Mesenchymal stem cell (in vitro differentiated cells and primary cell): ENCODE data around the gene PRSS21.

Experiments used
- DNase-seq: peaks from one replicate; pipeline ENCODE4 v3.0.0-alpha.2; 2013
- H2AFZ ChIP-seq: one replicate; pipeline ENCODE4 v1.6.1; 2013; ENCODE audit warnings: low read depth, mild to moderate bottlenecking, control low read depth, inconsistent platforms, low read length, moderate library complexity
- H2AK5ac ChIP-seq: 2 replicates; pipeline ENCODE4 v1.6.1; 2013; ENCODE audit warnings: low read length, moderate library complexity, mild to moderate bottlenecking, inconsistent platforms; ENCODE audit not compliant: severe bottlenecking
- H2BK120ac ChIP-seq: one replicate; pipeline ENCODE4 v1.6.1; 2013; ENCODE audit warnings: low read depth, mild to moderate bottlenecking, inconsistent platforms, low read length, moderate library complexity
- H2BK12ac ChIP-seq, 2 experiments: one replicate each; pipeline ENCODE4 v1.6.1; 2013; ENCODE audit warnings: inconsistent platforms in 2 of 2, low read length in 2 of 2, mild to moderate bottlenecking in 2 of 2, moderate library complexity in 2 of 2, control low read depth in 1 of 2
- H2BK15ac ChIP-seq: one replicate; pipeline ENCODE4 v1.6.1; 2013; ENCODE audit warnings: mild to moderate bottlenecking, low read depth, inconsistent platforms; ENCODE audit not compliant: poor library complexity, severe bottlenecking
- H2BK5ac ChIP-seq: 2 replicates; pipeline ENCODE4 v1.6.1; 2013; ENCODE audit warnings: low read depth, mild to moderate bottlenecking, low read length, control low read depth, inconsistent platforms; ENCODE audit not compliant: poor library complexity, severe bottlenecking
- H3K14ac ChIP-seq, 2 experiments: one replicate each; pipeline ENCODE4 v1.6.1; 2013; ENCODE audit warnings: inconsistent platforms in 2 of 2, low read length in 2 of 2, control low read depth in 1 of 2, mild to moderate bottlenecking in 1 of 2, moderate library complexity in 1 of 2
- H3K18ac ChIP-seq, 2 experiments: one replicate each; pipeline ENCODE4 v1.6.1; 2013; ENCODE audit warnings: inconsistent platforms in 2 of 2, low read length in 2 of 2, control low read depth in 1 of 2, low read depth in 1 of 2, mild to moderate bottlenecking in 1 of 2
- H3K23ac ChIP-seq, 2 experiments: one replicate each; pipeline ENCODE4 v1.6.1; 2013; ENCODE audit warnings: inconsistent platforms in 2 of 2, low read length in 2 of 2, mild to moderate bottlenecking in 2 of 2, moderate library complexity in 2 of 2, control low read depth in 1 of 2
- H3K27ac ChIP-seq: 2 replicates; pipeline ENCODE4 v1.5.1; 2013; ENCODE audit warnings: mild to moderate bottlenecking, moderate library complexity, low read length, control low read depth, inconsistent platforms; ENCODE audit not compliant: poor library complexity, severe bottlenecking
- H3K27me3 ChIP-seq, 2 experiments: 2 replicates each; pipeline versions ENCODE4 v1.6.1 to v1.7.0; 2013; ENCODE audit warnings: low read length in 2 of 2, mild to moderate bottlenecking in 2 of 2, moderate library complexity in 2 of 2, control low read depth in 1 of 2, inconsistent platforms in 1 of 2; ENCODE audit not compliant: control insufficient read depth in 1 of 2, insufficient read depth in 1 of 2
- H3K36me3 ChIP-seq, 2 experiments: 2 replicates each; pipeline versions ENCODE4 v1.6.1 to v1.7.0; 2013; ENCODE audit warnings: low read length in 2 of 2, control low read depth in 1 of 2, inconsistent platforms in 1 of 2, low read depth in 1 of 2, mild to moderate bottlenecking in 1 of 2; ENCODE audit not compliant: insufficient read depth in 2 of 2, control insufficient read depth in 1 of 2
- H3K4ac ChIP-seq, 2 experiments: one replicate each; pipeline ENCODE4 v1.6.1; 2013; ENCODE audit warnings: inconsistent platforms in 2 of 2, low read length in 2 of 2, mild to moderate bottlenecking in 2 of 2, moderate library complexity in 2 of 2, control low read depth in 1 of 2, low read depth in 1 of 2
- H3K4me1 ChIP-seq: 2 replicates; pipeline ENCODE4 v1.6.1; 2013; ENCODE audit warnings: low read depth, low read length, control low read depth; ENCODE audit not compliant: control insufficient read depth, insufficient read depth
- H3K4me2 ChIP-seq: 2 replicates; pipeline ENCODE4 v1.6.1; 2013; ENCODE audit warnings: low read length, mild to moderate bottlenecking, inconsistent platforms; ENCODE audit not compliant: poor library complexity, severe bottlenecking
- H3K4me3 ChIP-seq, 2 experiments: 2 replicates each; pipeline versions ENCODE4 v1.5.1 to v1.7.0; 2013; ENCODE audit warnings: low read length in 2 of 2, mild to moderate bottlenecking in 2 of 2, control low read depth in 1 of 2, low read depth in 1 of 2; ENCODE audit not compliant: insufficient read depth in 1 of 2
- H3K79me1 ChIP-seq: replicated peaks from 2 replicates; pipeline ENCODE4 v1.6.1; 2013; ENCODE audit warnings: mild to moderate bottlenecking, control low read depth, low read length, inconsistent platforms; ENCODE audit not compliant: poor library complexity, severe bottlenecking
- H3K9ac ChIP-seq: 2 replicates; pipeline ENCODE4 v1.7.0; 2013; ENCODE audit warnings: mild to moderate bottlenecking, low read length, moderate library complexity
- H3K9me3 ChIP-seq: 2 replicates; pipeline ENCODE4 v1.7.0; 2013; ENCODE audit warnings: mild to moderate bottlenecking, low read length; ENCODE audit not compliant: control insufficient read depth
- H4K8ac ChIP-seq: one replicate; pipeline ENCODE4 v1.6.1; 2013; ENCODE audit warnings: inconsistent platforms, mild to moderate bottlenecking, low read length, moderate library complexity
- H4K91ac ChIP-seq: one replicate; pipeline ENCODE4 v1.6.1; 2013; ENCODE audit warnings: mild to moderate bottlenecking, low read length, inconsistent platforms
- WGBS: methylation state at CpG from one replicate; pipeline ENCODE4 v1.1.7; 2013; ENCODE audit warnings: mixed read lengths; 5-methylcytosine and 5-hydroxymethylcytosine counted together

The PRSS21 gene

DNA sequence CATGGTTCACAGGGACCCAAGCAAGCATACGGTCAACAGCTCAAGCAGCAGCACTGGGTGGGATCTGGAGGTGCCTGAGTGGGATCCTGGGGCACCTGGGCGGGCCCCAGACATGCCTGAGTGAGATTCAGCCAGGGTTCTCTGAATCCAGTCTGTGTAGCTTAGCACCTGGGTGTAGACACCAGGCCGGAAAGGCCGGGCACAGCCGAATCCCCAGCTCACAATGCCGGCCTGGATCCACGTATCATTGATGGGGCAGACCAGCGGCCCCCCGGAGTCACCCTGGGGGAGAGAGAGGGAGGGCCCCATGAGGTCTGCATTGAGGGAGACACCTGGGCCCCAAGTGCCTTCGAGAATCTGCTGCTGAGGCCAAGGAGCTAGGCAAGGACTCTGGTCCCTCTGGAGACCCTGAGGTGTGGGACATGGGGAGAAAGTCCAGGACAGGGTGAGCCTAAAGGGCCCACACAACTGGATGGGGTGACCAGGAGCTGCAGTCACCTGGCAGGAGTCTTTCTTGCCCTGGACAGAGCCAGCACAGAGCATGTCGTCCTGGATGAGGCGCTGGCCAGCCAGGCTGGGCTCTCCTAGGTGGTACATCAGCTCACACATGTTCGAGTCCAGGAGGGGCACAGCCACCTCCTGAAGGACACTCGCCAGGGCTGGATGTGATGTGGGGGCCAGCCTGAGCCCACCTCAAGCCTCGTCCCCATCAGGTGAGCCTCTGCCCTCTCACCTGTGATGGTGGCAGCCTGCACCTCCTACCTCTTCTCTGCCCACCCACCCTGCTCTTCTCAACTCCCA, 22.8 kb downstream of the PRSS21 start:
- no peak overlapping the region for H2AK5ac ChIP-seq
- H3K4me2 ChIP-seq: no peak overlapping the region
- H3K14ac ChIP-seq: peak overlapping the region in 1 of 2 experiments; percentile 42
- no peaks in the 10 kb centered on the region for H3K9me3 ChIP-seq
- no peak overlapping the region for H2BK5ac ChIP-seq
- H3K79me1 ChIP-seq: no peaks in the 10 kb centered on the region
- no peak overlapping the region for H2AFZ ChIP-seq
- H3K36me3 ChIP-seq: no peaks in the 10 kb centered on the region
- H2BK120ac ChIP-seq: no peak overlapping the region
- no peak overlapping the region for H4K8ac ChIP-seq
- no peak overlapping the region for H4K91ac ChIP-seq
- no peak overlapping the region for H3K4ac ChIP-seq
- no peak overlapping the region for H3K4me3 ChIP-seq
- peak overlapping the region; percentile 5 for H3K9ac ChIP-seq
- no peak overlapping the region for H2BK12ac ChIP-seq
- H3K27ac ChIP-seq: no peak overlapping the region
- H2BK15ac ChIP-seq: peak overlapping the region; percentile 50
- 87% methylated on average over 15 of the region's 15 CpGs for WGBS
- DNase-seq: no peak
- H3K4me1 ChIP-seq: peaks cover 30% of the 10 kb centered on the region
- H3K23ac ChIP-seq: no peak overlapping the region
- H3K18ac ChIP-seq: no peak overlapping the region
- H3K27me3 ChIP-seq: no peaks in the 10 kb centered on the region

DNA sequence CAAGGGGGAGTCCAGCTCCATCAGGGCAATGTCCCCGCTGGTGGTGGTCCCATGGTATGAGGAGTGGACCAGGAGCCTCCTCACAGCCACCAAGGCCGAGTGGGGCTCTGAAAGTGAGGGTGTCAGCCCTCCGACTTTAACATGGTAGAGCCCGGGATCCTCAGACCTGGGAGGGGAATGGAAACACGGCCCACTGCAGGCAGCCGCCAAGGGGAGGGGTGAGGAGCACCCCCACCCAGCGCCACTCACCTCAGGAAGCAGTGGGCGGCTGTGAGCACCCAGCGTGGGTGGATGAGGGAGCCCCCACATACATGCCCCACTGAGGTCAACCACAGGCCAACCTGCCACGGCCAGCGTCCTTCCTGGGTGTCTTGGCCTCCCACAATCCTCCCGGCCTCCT, 23.9 kb downstream of the PRSS21 start:
- no peak overlapping the region for H3K4me2 ChIP-seq
- no peaks in the 10 kb centered on the region for H3K27me3 ChIP-seq
- no peak overlapping the region for H4K8ac ChIP-seq
- H2AFZ ChIP-seq: no peak overlapping the region
- H3K23ac ChIP-seq: no peak overlapping the region
- no peak for DNase-seq
- no peak overlapping the region for H2BK12ac ChIP-seq
- no peaks in the 10 kb centered on the region for H3K9me3 ChIP-seq
- H3K9ac ChIP-seq: no peak overlapping the region
- WGBS: 87% methylated on average over 12 of the region's 12 CpGs
- H3K14ac ChIP-seq: no peak overlapping the region
- H2BK120ac ChIP-seq: no peak overlapping the region
- H3K18ac ChIP-seq: no peak overlapping the region
- H2AK5ac ChIP-seq: no peak overlapping the region
- no peak overlapping the region for H3K4ac ChIP-seq
- H3K36me3 ChIP-seq: no peaks in the 10 kb centered on the region
- H3K4me3 ChIP-seq: no peak overlapping the region
- H3K27ac ChIP-seq: no peak overlapping the region
- H3K79me1 ChIP-seq: no peaks in the 10 kb centered on the region
- H3K4me1 ChIP-seq: peaks cover 22% of the 10 kb centered on the region
- H4K91ac ChIP-seq: no peak overlapping the region
- H2BK5ac ChIP-seq: no peak overlapping the region
- H2BK15ac ChIP-seq: peak overlapping the region; percentile 88

DNA sequence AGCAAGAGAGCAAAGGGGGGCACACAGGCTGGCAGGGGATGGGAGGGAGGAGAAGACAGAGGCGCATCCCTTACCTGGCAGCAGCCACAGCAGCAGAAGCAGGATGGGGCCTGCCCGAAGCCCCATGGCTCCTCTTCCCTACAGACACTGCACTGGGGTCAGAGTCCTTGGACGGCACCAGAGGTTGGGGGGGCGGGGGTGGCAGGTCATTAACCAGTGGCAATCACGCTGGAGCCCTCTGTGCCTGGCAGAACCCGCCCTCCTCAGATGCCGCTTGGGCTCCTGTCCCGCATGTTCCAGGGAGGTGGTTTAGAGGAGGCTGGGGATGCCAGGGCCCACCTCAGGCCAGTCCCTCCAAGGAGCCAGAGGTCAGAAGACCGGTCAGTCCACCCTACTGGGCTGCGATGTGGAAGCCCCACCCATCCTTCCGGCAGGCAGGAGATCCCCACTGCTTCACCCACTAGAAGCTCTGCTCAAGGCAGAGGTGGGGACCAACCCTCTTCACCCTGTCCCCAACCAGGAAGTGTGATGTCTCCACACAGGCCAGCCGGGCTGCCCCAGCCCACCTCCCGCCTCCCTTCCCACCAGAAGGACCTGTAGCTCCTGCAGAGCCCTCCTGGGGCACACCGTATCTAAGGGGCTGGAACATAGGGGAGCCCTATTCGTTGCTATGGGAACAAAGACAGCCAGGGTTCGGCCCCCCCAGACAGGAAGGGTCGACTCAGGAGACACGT, 24.7 kb downstream of the PRSS21 start:
- WGBS: 93% methylated on average over 18 of the region's 18 CpGs
- Histone ChIP-seq H3K4me3 (peak overlapping the region in 1 of 2 experiments; percentile 62), H3K79me1 (no peaks in the 10 kb centered on the region), H3K9ac (no peak overlapping the region), H2BK5ac (no peak overlapping the region), H3K27ac (no peak overlapping the region), H4K8ac (no peak overlapping the region), H2BK15ac (no peak overlapping the region), H3K4me1 (peaks cover 13% of the 10 kb centered on the region), H3K27me3 (no peaks in the 10 kb centered on the region), H3K36me3 (no peaks in the 10 kb centered on the region), H2BK120ac (no peak overlapping the region), H3K18ac (no peak overlapping the region), H3K9me3 (no peaks in the 10 kb centered on the region), H2AK5ac (no peak overlapping the region), H2BK12ac (no peak overlapping the region), H3K4ac (no peak overlapping the region), H3K23ac (no peak overlapping the region), H4K91ac (no peak overlapping the region), H3K4me2 (no peak overlapping the region), H2AFZ (no peak overlapping the region), H3K14ac (no peak overlapping the region)
- no peak for DNase-seq

DNA sequence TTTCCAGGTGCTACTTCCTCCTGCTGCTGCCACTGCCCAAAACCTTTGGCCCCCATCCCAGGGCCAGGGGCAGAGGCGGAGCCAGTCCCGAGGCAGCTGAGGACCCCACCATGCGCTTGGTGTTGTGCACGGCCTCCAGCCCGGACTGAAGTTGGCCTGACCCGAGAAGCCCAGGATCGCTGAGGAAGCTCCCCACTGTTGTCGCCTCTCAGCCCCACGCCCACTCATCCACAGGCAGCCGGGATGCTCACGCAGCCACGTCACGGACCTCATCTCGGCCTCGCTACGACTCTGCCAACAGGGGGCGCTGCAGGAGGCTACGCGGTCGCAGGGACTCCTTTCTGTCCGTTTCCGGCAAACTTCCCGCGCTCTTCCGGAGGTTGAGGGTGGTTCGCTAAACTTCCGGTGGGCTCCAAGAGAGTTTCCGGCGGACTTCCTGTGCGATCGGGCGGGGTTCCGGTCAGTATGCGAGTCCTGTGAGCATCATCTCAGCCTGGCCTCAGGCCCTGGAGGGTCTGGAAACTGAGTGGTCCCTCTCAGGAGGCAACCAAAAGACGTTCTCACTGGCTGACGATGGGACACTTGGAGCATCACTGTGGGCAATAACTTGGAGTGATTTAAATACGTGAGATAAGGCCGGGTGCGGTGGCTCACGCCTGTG, 25.4 kb downstream of the PRSS21 start:
- Histone ChIP-seq H4K8ac (no peak overlapping the region), H2AK5ac (no peak overlapping the region), H3K27me3 (no peaks in the 10 kb centered on the region), H3K23ac (no peak overlapping the region), H3K4me2 (no peak overlapping the region), H3K14ac (no peak overlapping the region), H2BK12ac (no peak overlapping the region), H3K4me1 (peaks cover 13% of the 10 kb centered on the region), H2BK120ac (no peak overlapping the region), H2BK15ac (no peak overlapping the region), H3K9ac (no peak overlapping the region), H3K27ac (no peak overlapping the region), H2BK5ac (no peak overlapping the region), H3K18ac (no peak overlapping the region), H3K4me3 (peak overlapping the region in 1 of 2 experiments; percentile 62), H4K91ac (peak overlapping the region; percentile 9), H2AFZ (no peak overlapping the region), H3K9me3 (no peaks in the 10 kb centered on the region), H3K79me1 (no peaks in the 10 kb centered on the region), H3K36me3 (no peaks in the 10 kb centered on the region), H3K4ac (no peak overlapping the region)
- WGBS: 64% methylated on average over 40 of the region's 40 CpGs
- no peak for DNase-seq
